Measurements from ENCODE around the gene PACRG.

GRCh38 chr6:163187606-163188005 is 459.8 kb downstream of the PACRG start:
- TF ChIP-seq EZH2 (IDR thresholded peaks at IDR 0.05; ENCODE audit: borderline replicate concordance, insufficient read depth, low read length, poor library complexity, severe bottlenecking): no peak
- TF ChIP-seq, protein P1, sequence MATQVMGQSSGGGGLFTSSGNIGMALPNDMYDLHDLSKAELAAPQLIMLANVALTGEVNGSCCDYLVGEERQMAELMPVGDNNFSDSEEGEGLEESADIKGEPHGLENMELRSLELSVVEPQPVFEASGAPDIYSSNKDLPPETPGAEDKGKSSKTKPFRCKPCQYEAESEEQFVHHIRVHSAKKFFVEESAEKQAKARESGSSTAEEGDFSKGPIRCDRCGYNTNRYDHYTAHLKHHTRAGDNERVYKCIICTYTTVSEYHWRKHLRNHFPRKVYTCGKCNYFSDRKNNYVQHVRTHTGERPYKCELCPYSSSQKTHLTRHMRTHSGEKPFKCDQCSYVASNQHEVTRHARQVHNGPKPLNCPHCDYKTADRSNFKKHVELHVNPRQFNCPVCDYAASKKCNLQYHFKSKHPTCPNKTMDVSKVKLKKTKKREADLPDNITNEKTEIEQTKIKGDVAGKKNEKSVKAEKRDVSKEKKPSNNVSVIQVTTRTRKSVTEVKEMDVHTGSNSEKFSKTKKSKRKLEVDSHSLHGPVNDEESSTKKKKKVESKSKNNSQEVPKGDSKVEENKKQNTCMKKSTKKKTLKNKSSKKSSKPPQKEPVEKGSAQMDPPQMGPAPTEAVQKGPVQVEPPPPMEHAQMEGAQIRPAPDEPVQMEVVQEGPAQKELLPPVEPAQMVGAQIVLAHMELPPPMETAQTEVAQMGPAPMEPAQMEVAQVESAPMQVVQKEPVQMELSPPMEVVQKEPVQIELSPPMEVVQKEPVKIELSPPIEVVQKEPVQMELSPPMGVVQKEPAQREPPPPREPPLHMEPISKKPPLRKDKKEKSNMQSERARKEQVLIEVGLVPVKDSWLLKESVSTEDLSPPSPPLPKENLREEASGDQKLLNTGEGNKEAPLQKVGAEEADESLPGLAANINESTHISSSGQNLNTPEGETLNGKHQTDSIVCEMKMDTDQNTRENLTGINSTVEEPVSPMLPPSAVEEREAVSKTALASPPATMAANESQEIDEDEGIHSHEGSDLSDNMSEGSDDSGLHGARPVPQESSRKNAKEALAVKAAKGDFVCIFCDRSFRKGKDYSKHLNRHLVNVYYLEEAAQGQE (IDR thresholded peaks at IDR 0.05; ENCODE audit: borderline replicate concordance): no peak
- no peak for TF ChIP-seq CTCF (IDR thresholded peaks at IDR 0.05; ENCODE audit: poor library complexity, severe bottlenecking)
- no peak for TF ChIP-seq POLR2AphosphoS5 (IDR thresholded peaks at IDR 0.05)
- TF ChIP-seq RAD21 (conservative IDR thresholded peaks at IDR 0.05): no peak
- no peak for TF ChIP-seq SMC3 (conservative IDR thresholded peaks at IDR 0.05; ENCODE audit: poor library complexity)
- no peak for TF ChIP-seq TAF1 (IDR thresholded peaks at IDR 0.05; ENCODE audit: low read depth)
- TF ChIP-seq EP300 (conservative IDR thresholded peaks at IDR 0.05; ENCODE audit: poor library complexity, severe bottlenecking): no peak
- TF ChIP-seq MXI1 (conservative IDR thresholded peaks at IDR 0.05; ENCODE audit: poor library complexity, severe bottlenecking): no peak

Measured in neural cell (in vitro differentiated cells).